Measurements from ENCODE around the gene TRPM2.

TRPM2 gene

DNA sequence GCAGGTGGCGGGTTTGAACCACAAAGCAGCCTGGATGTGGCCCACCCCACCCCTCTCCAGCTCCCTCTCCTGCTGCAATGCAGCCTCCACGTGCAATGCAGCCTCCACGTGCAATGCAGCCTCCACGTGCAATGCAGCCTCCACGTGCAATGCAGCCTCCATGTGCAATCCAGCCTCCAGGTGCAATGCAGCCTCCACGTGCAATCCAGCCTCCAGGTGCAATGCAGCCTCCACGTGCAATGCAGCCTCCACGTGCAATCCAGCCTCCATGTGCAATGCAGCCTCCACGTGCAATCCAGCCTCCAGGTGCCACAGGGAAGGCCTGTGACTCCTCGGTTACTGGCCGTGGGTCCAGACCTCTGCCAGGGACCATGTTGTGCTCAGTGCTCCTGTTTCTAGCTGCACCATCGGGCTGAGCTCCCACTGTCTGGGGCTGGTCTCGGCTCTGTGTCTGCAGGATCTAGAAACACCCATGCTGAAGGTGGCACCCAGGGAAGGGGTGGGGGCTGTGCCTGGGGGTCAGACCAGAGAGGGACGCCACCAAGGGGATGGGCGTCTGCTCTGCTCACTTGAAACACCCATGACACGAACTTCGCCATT is 90.0 kb downstream of the TRPM2 start:
- no peak for DNase-seq

DNA sequence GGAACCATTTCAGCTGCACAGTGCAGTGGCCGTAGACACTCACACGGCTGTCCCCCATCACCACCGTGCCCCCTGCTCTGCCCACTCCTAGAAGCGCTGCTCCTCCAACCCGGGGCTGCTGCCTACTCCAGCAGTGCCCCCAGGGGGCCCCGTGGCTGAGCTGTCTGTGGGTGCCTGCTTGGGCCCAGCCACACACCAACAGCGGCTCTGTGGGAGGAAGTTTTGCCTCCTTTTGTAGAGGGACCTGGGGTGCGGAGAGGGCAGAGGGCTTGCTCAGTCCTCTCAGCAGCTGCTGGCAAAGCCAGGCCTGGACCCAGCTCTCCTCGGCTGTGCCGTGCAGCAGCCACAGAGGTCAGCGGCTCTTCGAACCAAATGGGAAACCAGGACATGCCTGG is 90.5 kb downstream of the TRPM2 start:
- intact Hi-C loops (cut with DNase I) = no loop called here
- DNase-seq = peak in 1 of 42 donors; percentile 2

More for the DNA sequence above, 90.0 kb downstream of the TRPM2 start:
- intact Hi-C loops (cut with DNase I) = no loop called here

DNA sequence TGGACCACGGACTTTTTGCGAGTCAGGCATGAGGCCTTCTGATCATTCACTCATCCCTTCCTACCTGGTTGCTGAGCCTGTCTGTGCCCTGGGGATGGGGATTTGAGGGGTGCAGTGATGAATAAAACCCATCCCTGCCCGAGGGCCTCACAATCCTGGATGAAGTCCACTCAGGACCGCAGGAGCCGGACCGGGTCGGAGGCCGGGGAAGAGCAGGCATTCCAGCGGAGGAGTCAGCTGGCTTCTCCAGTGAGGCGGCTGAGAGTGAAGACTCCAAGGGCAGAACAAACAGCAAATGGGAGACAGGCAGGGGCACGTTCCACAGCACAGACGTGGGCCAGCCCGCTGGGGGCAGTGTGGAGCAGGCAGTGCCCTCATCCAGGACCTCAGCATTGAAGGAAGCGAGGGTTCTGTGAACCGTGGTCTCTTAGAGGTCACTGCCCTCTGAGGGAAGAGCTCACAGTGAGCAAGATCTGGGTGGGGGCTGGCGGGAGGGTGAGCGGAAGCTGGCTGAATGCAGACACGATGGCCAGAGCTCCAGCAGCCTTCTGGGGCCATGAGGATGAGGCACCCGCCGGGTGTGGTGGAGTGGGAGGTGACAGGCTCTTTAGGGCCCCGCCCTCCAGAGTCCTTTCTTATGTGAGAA is 91.0 kb downstream of the TRPM2 start:
- intact Hi-C loops (cut with DNase I) = no loop called here
- DNase-seq = peak in 2 of 42 donors; percentile 1 to 2

DNA sequence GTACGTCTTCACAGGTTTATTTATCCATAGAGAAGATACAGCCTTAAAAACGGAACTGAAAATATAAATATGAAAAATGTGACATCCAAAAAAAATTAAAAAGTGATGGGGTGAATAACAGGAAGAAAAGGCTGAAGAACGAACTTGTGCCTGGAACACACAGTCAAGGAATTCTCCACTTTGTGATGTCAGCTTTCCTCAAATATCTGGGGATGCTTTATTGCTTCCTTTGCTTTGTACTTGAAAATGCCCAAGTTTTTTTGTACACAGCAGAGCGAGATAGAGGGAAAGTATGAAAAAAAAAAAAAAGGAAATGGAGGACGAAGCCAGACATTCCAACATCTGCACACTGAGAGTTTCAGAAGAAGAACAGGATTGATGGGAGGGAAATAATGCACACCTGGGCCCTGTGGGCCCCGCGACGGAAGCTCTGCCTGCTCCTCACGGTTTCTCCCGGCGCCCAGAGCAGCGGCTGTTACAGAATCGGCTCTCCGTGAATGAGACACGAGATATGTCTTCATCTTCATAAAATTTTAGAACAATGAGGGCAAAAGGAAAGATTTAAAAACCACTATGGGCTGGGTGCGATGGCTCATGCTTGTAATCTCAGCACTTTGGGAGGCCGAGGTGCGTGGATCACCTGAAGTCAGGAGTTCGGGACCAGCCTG is 91.9 kb downstream of the TRPM2 start:
- peak in 2 of 42 donors; percentile 1 to 22 for DNase-seq
- intact Hi-C loops (cut with DNase I) = no loop called here

DNA sequence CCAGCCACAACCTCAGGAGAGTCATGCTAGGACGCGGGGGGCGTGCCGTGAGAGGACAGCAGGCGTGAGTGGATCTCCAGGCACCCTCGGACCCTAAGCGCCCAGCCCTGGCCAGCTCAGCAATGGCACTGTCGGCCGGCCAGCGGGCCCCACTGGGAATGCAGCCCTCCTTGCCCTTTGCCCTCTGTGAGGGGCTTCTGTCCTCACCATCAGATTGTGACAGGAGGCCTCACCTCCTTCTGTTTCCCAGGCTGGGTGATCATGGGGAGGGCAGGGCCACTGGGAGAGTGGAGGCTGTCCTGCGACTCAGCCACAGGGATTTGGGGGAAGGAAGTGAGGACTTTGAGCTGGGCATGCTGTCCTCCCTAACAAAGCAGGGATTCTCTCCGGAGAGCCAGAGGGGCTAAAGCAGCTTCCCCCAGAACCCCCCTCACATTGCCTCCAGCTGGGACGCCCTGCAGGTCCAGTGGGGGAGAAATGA is 95.3 kb downstream of the TRPM2 start:
- peak in 11 of 42 donors; percentile 1 to 37 (median 15) for DNase-seq
- intact Hi-C loops (cut with DNase I) = no loop called here

DNA sequence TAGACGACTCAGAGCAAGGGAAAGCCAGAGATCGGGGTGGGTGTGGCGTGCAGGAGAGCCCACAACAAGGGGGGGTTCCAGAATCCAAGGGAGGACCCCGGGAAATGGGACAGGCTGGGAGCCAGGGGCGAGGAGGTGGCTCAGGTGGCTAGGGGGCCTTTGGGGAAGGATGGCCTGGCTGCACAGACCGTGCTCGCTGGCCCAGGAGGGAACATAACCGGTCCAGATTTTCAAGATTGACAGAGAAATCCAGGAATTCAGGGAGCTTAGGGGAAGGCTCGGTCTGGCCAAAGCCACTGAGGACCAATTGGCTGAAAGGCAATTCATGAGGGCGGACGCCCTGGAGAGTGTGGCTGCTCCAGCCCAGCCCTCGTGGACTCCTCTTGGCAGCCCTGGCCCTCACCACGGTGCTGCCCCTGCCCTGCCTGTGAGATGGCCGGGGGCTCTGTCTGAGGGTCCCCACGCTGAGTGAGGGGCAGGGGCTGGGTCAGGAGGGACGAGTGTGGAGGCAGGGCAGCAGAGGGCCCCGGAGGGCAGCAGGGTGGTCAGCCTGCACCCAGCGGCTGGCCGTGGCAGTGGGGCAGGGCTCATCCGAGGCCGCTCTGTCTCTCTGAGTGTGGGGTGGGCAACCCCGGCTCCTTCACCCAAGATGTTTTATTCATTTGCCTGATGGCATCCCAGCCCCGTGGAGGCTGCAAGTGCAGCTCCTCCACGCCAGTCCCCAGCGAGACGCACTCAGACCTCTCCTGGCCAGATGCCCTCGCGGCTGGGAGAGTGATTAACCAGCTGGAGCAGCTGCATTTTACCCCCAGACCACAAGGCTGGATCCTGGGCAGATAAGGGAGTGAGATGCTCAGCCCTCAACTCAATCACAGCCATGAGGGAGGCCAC is 96.3 kb downstream of the TRPM2 start:
- peak in 11 of 42 donors; percentile 0 to 34 (median 17) for DNase-seq
- intact Hi-C loops (cut with DNase I) = no loop called here

DNA sequence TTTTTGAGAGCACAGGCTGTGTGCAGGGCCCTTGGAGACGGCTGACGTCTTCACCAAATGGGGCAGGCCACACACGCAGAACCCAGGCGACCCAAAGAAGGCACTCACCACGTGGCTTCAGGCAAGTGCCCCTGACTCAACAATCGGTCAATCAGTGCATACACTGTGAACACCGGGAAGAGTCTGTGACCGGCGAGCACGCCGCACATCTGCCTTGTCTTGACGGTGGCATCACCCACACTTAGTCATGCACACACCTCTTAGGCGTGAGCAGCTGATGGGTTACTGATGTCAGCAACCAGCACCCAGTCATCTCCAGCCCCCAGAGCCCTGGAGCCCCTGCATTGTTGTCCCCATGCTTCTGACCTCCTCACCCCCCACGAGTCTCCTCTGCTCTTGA is 97.0 kb downstream of the TRPM2 start:
- intact Hi-C loops (cut with DNase I) = no loop called here
- peak in 8 of 42 donors; percentile 4 to 36 (median 27) for DNase-seq

DNA sequence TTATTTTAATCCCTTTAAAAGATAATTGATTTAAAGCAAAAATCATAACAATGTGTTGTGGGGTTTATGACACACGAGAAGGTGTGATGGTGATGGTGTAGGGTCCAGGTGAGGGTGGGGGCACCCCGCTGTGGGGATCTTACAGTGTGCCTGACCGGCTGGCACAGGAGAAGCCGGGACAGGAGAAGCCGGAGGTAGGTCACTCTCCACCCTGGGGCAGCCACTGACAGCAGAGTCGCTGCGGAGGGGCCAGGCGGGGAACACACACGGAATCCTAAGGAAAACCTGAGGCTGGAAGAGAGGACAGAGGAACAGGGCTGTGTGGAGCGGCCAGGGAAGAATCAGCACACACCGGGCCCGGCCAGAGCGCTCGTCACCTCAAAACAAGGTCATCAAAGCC is 97.6 kb downstream of the TRPM2 start:
- peak in 8 of 42 donors; percentile 1 to 34 (median 15) for DNase-seq
- intact Hi-C loops (cut with DNase I) = no loop called here

DNA sequence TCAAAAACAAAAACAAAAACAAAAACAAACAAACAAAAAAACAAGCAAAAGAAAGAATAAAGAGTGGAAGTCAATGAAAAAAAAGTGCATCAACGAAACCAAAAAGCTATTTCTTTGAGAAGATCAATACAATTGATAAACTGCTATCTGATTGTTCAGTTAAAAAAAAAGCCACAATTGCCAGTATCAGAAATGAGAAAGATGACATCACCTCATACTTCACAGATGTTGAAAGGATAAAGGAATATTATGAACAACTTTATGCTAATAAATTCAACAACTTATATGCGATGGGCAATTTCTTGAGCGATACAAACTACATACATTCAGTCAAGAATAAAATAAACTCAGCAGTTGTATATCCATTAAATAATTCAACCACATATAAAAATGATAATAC is 99.7 kb downstream of the TRPM2 start:
- no peak for DNase-seq
- intact Hi-C loops (cut with DNase I) = no loop called here

DNA sequence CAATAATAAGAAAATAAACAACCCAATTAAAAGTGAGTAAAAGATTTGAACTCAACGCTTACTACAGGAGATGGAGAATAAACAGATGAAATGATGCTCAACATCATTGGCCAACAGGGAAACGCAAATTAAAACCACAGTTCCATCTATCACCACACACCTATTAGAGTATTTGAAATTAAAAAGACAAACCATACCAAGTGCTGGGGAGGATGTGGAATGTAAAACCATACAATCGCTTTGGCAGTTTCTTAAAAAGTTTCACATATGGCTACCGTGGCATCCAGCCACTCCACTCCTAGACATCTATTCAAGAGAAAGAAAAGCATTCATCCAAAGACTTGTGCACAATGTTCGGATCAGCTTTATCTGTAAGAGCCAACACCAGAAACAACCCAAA is 100.6 kb downstream of the TRPM2 start:
- intact Hi-C loops (cut with DNase I) = no loop called here

DNA sequence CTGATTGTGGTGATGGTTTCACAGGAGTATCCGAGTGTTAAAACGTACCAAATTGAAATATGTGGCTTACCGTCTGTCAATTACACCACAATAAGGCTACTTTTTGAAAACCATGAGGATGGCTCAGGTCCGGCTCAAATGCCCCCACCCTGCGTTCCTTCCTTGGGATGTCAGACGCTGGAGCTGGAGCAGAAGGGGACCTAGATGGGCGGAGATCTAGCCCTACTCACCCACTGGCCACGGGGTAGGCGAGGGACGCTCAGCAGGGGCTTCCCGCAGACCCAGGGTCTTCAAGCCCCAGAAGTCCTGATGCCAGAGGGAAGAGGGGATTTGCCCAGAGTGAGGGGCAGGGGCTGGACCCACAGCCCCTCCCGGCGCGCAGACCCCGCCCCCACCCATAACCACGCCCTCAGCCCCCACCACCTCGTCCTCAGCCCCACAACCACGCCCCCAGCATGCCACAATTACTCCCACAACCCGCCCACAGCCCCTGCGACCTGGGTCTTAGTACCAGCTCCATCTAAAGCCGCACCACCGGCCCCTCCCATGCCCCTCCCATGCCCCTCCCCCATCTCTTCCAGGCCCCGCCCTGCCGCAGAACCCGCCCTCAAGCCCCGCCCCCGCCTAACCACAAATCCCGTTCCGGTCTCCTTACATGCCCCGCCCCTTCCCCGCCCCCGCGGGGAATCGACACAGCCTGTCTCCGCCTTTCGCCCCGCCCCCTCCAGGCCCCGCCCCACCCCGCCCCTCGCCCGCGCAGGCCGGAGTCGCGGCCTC is 101.5 kb downstream of the TRPM2 start, which contains the start of gene LRRC3:
Gene LRRC3 (plus strand): TSS at position 764 of the 777 bp plus-strand sequence. CDS start 1,135 bp downstream, outside the sequence.
- intact Hi-C loops (cut with DNase I) = no loop called here
- peak in 10 of 42 donors; percentile 16 to 46 (median 30) for DNase-seq

More for the DNA sequence above, 100.6 kb downstream of the TRPM2 start:
- DNase-seq = no peak

DNA sequence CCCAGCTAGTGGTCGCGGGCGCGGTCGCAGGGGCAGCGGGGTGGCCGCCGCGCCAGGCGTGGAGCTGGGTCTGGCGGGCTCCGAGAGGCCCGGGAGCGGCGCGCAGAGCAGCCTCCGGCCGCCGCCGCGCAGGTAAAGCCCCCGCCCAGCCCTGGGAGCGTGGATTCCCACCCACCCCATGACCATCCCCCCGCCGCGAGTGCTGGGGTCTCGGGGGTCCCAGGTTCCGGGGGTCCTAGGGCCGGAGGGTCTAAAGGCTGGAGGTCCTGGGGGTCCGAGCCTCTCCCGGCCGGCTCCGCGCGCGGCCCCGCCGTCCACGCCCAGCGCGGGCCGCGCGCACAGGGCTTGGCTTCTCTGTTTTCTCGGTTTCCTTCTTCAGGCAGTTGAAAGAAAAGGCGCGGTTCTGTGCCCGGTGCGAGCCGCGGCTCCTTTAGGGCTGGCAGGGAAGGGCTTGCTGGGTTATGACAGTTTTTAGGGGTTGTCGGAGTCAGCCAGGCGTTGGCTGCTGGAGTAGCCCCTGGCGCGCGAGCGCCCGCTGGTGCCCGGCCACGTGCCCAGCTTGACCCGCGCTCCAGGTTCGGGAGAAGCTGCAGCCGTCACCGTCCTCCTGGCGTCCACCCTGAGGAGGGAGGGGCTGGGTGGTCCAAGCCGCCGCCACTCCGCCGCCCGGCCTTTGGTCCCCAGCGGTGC is 102.2 kb downstream of the TRPM2 start:
- DNase-seq = peak in 2 of 42 donors; percentile 30 to 47
- intact Hi-C loops (cut with DNase I) = no loop called here

DNA sequence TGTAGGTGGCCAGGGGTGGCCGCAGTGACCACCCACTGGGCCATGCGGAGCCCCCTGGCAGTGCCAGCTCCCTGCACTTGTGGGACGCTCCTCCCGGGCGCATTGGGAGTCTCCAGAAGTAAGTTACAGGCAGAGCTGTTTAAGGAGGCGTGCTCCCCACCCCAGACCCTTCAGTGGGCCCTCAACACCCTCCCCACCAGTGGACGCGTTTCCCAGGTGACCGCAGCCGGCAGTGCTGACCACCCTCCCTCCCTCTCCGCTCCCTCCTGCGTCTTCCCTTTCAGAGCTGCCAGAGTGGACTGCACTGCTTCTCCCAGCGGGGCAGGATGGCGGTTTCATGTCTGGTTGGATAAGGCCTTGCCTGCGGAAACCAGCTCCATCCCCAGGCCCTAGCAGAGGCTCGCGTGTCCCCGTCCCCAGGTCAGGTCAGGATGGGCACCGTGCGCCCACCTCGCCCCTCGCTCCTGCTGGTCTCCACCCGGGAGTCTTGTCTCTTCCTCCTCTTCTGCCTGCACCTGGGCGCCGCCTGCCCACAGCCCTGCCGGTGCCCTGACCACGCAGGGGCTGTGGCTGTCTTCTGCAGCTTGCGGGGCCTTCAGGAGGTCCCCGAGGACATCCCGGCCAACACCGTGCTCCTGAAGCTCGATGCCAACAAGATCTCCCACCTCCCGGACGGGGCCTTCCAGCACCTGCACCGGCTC is 102.9 kb downstream of the TRPM2 start:
- intact Hi-C loops (cut with DNase I) = no loop called here
- DNase-seq = no peak

DNA sequence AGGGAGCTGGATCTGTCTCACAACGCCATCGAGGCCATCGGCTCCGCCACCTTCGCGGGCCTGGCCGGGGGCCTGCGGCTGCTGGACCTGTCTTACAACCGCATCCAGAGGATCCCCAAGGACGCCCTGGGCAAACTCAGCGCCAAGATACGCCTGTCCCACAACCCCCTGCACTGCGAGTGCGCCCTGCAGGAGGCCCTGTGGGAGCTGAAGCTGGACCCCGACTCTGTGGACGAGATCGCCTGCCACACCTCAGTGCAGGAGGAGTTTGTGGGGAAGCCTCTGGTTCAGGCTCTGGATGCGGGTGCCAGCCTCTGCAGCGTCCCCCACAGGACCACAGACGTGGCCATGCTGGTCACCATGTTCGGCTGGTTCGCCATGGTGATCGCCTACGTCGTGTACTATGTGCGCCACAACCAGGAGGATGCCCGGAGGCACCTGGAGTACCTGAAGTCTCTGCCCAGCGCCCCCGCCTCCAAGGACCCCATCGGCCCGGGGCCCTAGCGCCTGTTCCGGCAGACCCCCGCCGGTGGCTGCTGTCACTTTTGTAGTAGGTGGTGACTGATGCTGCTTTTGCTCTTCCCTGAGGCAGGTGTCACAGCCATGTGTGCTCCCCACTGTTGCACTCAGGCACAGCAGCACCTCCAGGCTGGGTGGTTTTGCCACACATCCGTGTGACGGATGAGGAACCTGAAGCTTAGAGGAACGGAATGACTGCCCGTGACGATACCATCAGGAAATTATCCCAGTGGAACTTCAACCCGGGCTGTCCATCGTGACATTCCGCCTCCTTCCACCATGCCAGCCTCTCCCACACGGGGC is 103.7 kb downstream of the TRPM2 start:
- DNase-seq = peak in 2 of 42 donors; percentile 3 to 26
- intact Hi-C loops (cut with DNase I) = no loop called here

DNA sequence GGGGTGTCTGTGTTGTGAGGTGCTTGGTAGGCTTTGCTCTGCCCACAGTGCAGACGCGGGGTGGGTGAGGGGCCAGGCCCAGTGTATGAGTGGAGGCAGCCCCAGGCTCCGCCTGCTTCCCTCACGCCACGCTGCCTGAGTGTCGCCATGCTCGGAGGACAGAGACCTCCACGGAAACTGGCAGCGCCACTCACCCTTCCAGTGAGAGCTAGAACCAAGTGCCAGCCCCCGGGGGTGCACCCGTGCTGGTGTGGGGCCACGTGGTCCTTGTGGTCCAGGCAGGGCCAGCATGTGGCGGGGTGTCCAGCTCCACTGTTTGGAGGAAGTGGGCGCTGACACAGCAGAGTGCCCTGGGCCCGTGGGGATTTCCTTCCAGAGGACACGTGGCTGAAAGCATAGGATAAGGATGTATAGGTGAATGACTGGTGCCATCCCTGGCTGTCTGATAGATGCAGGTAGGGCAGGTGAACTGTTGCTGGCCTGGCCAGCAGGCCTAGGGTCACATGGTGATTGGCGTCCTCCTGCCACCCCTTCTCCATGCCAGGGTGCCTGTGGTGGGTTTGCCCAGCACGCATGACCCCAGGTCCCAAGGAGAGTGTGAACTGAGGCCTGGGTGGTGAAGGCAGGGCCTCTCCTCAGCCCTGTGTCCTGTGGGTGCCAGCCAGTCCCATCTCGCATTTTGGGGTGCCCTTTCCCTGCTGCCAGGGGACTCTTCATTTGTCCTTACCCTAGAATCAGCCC is 105.7 kb downstream of the TRPM2 start:
- intact Hi-C loops (cut with DNase I) = no loop called here

More for the DNA sequence above, 105.7 kb downstream of the TRPM2 start:
- DNase-seq = peak in 1 of 42 donors; percentile 2

All from head of caudate nucleus (tissue), 42 donors.